ENCODE measurements around the gene MTM1.

The MTM1 gene

GRCh38 chrX:150610446-150610845 lies 42.0 kb downstream of the MTM1 start:
- TF ChIP-seq YY1 (IDR thresholded peaks at IDR 0.05; ENCODE audit: low read depth), result no peak
- TF ChIP-seq EP300 (IDR thresholded peaks at IDR 0.05; ENCODE audit: borderline replicate concordance), result no peak
- TF ChIP-seq TCF12 (IDR thresholded peaks at IDR 0.05; ENCODE audit: low read depth), result no peak
- TF ChIP-seq CREB1 (IDR thresholded peaks at IDR 0.05; ENCODE audit: low read depth), result no peak
- TF ChIP-seq, protein P1, sequence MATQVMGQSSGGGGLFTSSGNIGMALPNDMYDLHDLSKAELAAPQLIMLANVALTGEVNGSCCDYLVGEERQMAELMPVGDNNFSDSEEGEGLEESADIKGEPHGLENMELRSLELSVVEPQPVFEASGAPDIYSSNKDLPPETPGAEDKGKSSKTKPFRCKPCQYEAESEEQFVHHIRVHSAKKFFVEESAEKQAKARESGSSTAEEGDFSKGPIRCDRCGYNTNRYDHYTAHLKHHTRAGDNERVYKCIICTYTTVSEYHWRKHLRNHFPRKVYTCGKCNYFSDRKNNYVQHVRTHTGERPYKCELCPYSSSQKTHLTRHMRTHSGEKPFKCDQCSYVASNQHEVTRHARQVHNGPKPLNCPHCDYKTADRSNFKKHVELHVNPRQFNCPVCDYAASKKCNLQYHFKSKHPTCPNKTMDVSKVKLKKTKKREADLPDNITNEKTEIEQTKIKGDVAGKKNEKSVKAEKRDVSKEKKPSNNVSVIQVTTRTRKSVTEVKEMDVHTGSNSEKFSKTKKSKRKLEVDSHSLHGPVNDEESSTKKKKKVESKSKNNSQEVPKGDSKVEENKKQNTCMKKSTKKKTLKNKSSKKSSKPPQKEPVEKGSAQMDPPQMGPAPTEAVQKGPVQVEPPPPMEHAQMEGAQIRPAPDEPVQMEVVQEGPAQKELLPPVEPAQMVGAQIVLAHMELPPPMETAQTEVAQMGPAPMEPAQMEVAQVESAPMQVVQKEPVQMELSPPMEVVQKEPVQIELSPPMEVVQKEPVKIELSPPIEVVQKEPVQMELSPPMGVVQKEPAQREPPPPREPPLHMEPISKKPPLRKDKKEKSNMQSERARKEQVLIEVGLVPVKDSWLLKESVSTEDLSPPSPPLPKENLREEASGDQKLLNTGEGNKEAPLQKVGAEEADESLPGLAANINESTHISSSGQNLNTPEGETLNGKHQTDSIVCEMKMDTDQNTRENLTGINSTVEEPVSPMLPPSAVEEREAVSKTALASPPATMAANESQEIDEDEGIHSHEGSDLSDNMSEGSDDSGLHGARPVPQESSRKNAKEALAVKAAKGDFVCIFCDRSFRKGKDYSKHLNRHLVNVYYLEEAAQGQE (IDR thresholded peaks at IDR 0.05; ENCODE audit: low read depth), result no peak
- no peak for TF ChIP-seq EGR1 (IDR thresholded peaks at IDR 0.05)
- TF ChIP-seq TAF1 (IDR thresholded peaks at IDR 0.05; ENCODE audit: low read depth), result no peak
- TF ChIP-seq ZBTB7A (IDR thresholded peaks at IDR 0.05; ENCODE audit: low read depth), result no peak
- no peak for TF ChIP-seq USF1 (IDR thresholded peaks at IDR 0.05)
- no peak for TF ChIP-seq RAD21 (IDR thresholded peaks at IDR 0.05; ENCODE audit: low read depth)
- TF ChIP-seq TEAD4 (IDR thresholded peaks at IDR 0.05), result no peak
- TF ChIP-seq, protein P2, sequence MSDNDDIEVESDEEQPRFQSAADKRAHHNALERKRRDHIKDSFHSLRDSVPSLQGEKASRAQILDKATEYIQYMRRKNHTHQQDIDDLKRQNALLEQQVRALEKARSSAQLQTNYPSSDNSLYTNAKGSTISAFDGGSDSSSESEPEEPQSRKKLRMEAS (IDR thresholded peaks at IDR 0.05), result no peak
- no peak for TF ChIP-seq FOXM1 (IDR thresholded peaks at IDR 0.05; ENCODE audit: borderline replicate concordance, low read depth)
- no peak for TF ChIP-seq CEBPB (IDR thresholded peaks at IDR 0.05)
- TF ChIP-seq NFIC (IDR thresholded peaks at IDR 0.05), result no peak

DNA sequence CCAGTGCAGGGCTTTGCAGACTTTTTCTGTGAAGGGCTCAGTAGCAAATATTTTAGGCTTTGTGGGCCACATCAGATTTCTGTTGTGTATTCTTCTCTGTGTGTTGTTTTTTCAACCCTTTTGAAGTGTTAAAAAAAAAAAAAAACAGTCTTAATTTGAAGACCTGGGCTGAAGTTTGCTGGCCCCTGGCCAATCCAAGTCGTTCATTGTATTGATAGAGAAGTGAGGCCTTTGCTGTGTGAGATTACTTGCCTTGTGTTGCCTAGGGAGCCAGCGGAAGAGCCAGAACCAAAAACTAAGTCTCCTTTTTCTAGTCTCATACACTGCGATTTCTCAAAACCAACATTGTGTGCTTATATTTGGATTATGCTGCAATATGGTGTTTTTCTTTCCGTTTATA lies 46.9 kb downstream of the MTM1 start:
- TF ChIP-seq TCF12 (IDR thresholded peaks at IDR 0.05; ENCODE audit: low read depth), result no peak
- TF ChIP-seq USF1 (IDR thresholded peaks at IDR 0.05), result no peak
- TF ChIP-seq ZBTB7A (IDR thresholded peaks at IDR 0.05; ENCODE audit: low read depth), result no peak
- TF ChIP-seq, protein P1 (IDR thresholded peaks at IDR 0.05; ENCODE audit: low read depth), result no peak
- no peak for TF ChIP-seq EP300 (IDR thresholded peaks at IDR 0.05; ENCODE audit: borderline replicate concordance)
- TF ChIP-seq, protein P2 (IDR thresholded peaks at IDR 0.05), result no peak
- TF ChIP-seq YY1 (IDR thresholded peaks at IDR 0.05; ENCODE audit: low read depth), result no peak
- no peak for TF ChIP-seq EGR1 (IDR thresholded peaks at IDR 0.05)
- no peak for TF ChIP-seq FOXM1 (IDR thresholded peaks at IDR 0.05; ENCODE audit: borderline replicate concordance, low read depth)
- TF ChIP-seq CEBPB (IDR thresholded peaks at IDR 0.05), result no peak
- no peak for TF ChIP-seq TAF1 (IDR thresholded peaks at IDR 0.05; ENCODE audit: low read depth)
- no peak for TF ChIP-seq RAD21 (IDR thresholded peaks at IDR 0.05; ENCODE audit: low read depth)
- no peak for TF ChIP-seq NFIC (IDR thresholded peaks at IDR 0.05)
- TF ChIP-seq TEAD4 (IDR thresholded peaks at IDR 0.05), result no peak
- TF ChIP-seq CREB1 (IDR thresholded peaks at IDR 0.05; ENCODE audit: low read depth), result no peak

GRCh38 chrX:150616179-150616862 lies 47.9 kb downstream of the MTM1 start:
- TF ChIP-seq NFIC (IDR thresholded peaks at IDR 0.05) (no peak), USF1 (IDR thresholded peaks at IDR 0.05) (no peak), TCF12 (IDR thresholded peaks at IDR 0.05; ENCODE audit: low read depth) (no peak), CEBPB (IDR thresholded peaks at IDR 0.05) (no peak), TAF1 (IDR thresholded peaks at IDR 0.05; ENCODE audit: low read depth) (no peak), TEAD4 (IDR thresholded peaks at IDR 0.05) (no peak), RAD21 (IDR thresholded peaks at IDR 0.05; ENCODE audit: low read depth) (no peak), EP300 (IDR thresholded peaks at IDR 0.05; ENCODE audit: borderline replicate concordance) (no peak)
- TF ChIP-seq, protein P2 (IDR thresholded peaks at IDR 0.05), result no peak

DNA sequence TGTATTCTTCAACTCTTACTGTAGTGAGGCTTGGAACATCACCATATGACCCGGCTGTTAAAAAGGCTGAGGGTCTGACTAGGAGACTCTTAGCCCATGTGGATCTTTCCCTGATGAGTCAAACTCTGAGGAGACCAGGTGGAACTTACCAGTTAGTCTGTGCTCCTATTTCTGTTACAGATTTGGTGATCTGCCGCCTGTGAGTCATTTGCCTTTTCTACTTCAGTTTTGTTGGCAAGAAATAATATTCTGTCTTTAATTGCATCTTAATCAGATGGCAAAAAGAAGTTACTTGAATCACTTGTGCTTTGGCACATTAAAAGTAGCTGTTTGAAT lies 48.4 kb downstream of the MTM1 start:
- TF ChIP-seq CEBPB (IDR thresholded peaks at IDR 0.05), result no peak
- TF ChIP-seq TCF12 (IDR thresholded peaks at IDR 0.05; ENCODE audit: low read depth), result no peak
- no peak for TF ChIP-seq EGR1 (IDR thresholded peaks at IDR 0.05)
- TF ChIP-seq CREB1 (IDR thresholded peaks at IDR 0.05; ENCODE audit: low read depth), result no peak
- TF ChIP-seq, protein P1 (IDR thresholded peaks at IDR 0.05; ENCODE audit: low read depth), result no peak
- TF ChIP-seq RAD21 (IDR thresholded peaks at IDR 0.05; ENCODE audit: low read depth), result no peak
- no peak for TF ChIP-seq NFIC (IDR thresholded peaks at IDR 0.05)
- no peak for TF ChIP-seq TEAD4 (IDR thresholded peaks at IDR 0.05)
- TF ChIP-seq USF1 (IDR thresholded peaks at IDR 0.05), result no peak
- TF ChIP-seq FOXM1 (IDR thresholded peaks at IDR 0.05; ENCODE audit: borderline replicate concordance, low read depth), result no peak

Data from Ishikawa (cell line).